Brain microvascular endothelial cell (primary cell): Measurements from ENCODE around the gene DMBT1.

Experiments
- DNase-seq: peaks from one replicate; pipeline ENCODE4 v3.0.0-alpha.2; 2020
- H3K27ac ChIP-seq: fragments of 250-450 bp; sonication (Bioruptor Pico); 2 replicates; pipeline ENCODE4 v1.5.1; 2020; ENCODE audit warnings: mild to moderate bottlenecking, moderate library complexity
- H3K27me3 ChIP-seq: fragments of 250-450 bp; sonication (Bioruptor Pico); replicated peaks from 2 replicates; pipeline ENCODE4 v1.5.1; 2020; ENCODE audit warnings: mild to moderate bottlenecking
- H3K36me3 ChIP-seq: fragments of 250-450 bp; sonication (Bioruptor Pico); replicated peaks from 2 replicates; pipeline ENCODE4 v1.5.1; 2020; ENCODE audit warnings: mild to moderate bottlenecking
- H3K4me3 ChIP-seq: 2 replicates; pipeline ENCODE4 v1.5.1; 2011; ENCODE audit warnings: low read depth, mild to moderate bottlenecking, control low read depth, low read length, moderate library complexity
- in situ Hi-C: cut with HindIII; loops from 2 replicates; pipeline ENCODE4 v1.10.0; 2017; ENCODE audit warnings: low sequenced_read_pairs, low pct_ligation_motif_present
- TF ChIP-seq, protein P1 (sequence below): IDR thresholded peaks from 2 replicates; pipeline ENCODE4 v1.5.1; 2011; ENCODE audit warnings: low read depth, mild to moderate bottlenecking, moderate library complexity, low read length, control low read depth, inconsistent platforms; ENCODE audit errors: missing control alignments

DMBT1 gene

DNA sequence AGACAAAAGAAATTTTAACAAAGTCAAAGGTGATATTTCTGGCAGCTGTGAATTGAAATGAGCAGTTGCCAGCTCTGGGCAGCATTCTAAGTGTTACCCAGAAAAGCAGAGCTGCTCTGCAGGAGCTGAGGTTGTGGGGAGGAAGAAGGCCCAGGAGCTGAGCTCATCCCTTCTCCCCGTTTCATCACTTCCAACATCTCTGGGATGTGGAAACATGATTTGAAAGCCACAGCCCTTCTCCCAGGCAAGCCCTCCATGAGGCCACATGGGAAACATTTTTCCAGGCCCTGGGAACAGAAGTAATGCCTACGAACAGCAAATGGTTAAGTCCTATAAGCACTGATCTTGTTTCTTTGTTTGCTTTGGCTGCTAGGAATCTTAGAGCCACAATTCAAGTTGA is 10.9 kb upstream of the DMBT1 start:
- H3K27me3 ChIP-seq = no peaks in the 10 kb centered on the region
- no peak for DNase-seq
- in situ Hi-C loops = no loop called here
- no peak overlapping the region for H3K4me3 ChIP-seq
- no peaks in the 10 kb centered on the region for H3K36me3 ChIP-seq
- TF ChIP-seq, protein P1, sequence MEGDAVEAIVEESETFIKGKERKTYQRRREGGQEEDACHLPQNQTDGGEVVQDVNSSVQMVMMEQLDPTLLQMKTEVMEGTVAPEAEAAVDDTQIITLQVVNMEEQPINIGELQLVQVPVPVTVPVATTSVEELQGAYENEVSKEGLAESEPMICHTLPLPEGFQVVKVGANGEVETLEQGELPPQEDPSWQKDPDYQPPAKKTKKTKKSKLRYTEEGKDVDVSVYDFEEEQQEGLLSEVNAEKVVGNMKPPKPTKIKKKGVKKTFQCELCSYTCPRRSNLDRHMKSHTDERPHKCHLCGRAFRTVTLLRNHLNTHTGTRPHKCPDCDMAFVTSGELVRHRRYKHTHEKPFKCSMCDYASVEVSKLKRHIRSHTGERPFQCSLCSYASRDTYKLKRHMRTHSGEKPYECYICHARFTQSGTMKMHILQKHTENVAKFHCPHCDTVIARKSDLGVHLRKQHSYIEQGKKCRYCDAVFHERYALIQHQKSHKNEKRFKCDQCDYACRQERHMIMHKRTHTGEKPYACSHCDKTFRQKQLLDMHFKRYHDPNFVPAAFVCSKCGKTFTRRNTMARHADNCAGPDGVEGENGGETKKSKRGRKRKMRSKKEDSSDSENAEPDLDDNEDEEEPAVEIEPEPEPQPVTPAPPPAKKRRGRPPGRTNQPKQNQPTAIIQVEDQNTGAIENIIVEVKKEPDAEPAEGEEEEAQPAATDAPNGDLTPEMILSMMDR = no peak
- H3K27ac ChIP-seq = no peak overlapping the region

DNA sequence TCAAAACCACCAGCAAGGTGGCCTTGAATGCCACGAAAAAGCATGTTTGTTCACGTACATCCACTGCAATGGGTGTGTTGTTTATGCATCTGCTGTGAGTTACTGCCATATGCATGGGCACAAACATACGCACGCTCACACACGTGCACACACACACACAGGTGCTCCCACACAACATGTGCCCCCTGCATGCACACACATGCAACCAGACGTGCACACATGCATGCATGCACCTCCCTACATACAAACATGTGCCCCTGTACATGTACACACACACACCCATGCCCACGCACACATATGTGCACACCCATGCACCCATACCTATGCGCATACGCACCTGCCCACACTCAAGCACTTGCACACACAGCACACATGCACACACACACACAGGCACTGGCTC is 10.1 kb upstream of the DMBT1 start:
- H3K4me3 ChIP-seq = no peak overlapping the region
- TF ChIP-seq, protein P1 = no peak
- in situ Hi-C loops = no loop called here
- H3K27me3 ChIP-seq = no peaks in the 10 kb centered on the region
- DNase-seq = no peak
- no peak overlapping the region for H3K27ac ChIP-seq
- H3K36me3 ChIP-seq = no peaks in the 10 kb centered on the region

DNA sequence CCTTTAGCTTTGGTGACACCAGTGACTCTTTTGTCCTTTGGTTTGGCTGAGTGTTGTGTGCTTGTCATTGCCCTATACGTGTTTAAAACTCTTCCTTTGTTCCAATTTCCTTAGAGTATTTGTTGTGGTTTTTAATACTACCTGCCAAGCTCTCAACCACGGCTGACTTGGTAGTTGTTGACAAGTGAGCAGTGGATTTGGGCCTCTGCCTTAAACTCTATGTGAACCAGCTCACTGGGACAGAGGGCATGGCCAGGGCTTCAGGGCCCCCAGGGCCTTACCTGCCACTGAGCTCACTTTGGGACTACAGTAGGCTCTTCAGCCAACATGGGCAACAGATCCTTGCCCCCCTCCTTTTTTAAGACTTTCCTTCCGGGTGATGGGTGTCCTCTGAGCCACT is 9.6 kb upstream of the DMBT1 start:
- in situ Hi-C loops = no loop called here
- H3K27ac ChIP-seq = no peak overlapping the region
- H3K36me3 ChIP-seq = no peaks in the 10 kb centered on the region
- H3K4me3 ChIP-seq = no peak overlapping the region
- H3K27me3 ChIP-seq = no peaks in the 10 kb centered on the region
- TF ChIP-seq, protein P1 = no peak
- DNase-seq = no peak

DNA sequence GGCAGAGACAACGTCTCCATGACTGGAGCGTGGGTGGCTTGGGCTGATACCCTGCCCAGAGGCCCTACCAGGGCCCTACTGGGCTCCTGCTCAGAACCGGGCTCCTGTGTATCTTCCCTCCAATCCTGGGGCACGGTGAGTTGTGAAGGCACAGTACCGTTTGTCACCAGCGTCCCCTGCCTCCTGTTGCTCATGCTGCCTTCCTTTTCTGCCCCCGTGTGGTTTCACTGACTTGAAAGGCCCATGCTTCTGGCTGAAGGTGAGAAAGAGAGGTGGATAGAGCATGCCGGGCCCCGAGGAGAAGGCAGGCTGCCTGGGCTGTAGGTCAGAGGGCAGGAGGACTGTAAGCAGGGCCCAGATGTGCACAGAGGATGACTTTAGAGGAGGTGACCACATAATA is 9.1 kb upstream of the DMBT1 start:
- Histone ChIP-seq H3K27ac (no peak overlapping the region), H3K27me3 (no peaks in the 10 kb centered on the region), H3K4me3 (no peak overlapping the region), H3K36me3 (no peaks in the 10 kb centered on the region)
- no peak for DNase-seq
- TF ChIP-seq, protein P1 = no peak
- in situ Hi-C loops = no loop called here

DNA sequence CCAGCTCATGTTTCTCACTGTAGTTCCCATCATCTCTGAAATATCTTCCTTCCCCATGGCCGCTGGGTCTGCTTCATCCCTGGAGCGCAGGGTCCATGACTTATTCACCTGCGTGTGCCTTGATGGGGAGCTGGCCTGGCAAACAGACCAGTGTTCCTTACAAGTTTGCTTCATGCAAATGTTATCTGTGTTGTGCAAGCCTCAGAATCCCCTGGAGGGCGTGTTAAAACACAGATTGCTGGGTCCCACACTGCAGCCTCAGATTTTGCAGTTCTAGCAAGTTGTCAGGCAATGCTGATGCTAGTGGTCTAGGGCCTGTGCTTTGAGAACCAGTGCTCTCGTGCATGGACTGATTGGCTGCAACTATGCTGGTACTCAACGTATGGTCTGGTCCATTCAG is 7.2 kb upstream of the DMBT1 start:
- H3K36me3 ChIP-seq = no peaks in the 10 kb centered on the region
- TF ChIP-seq, protein P1 = no peak
- H3K4me3 ChIP-seq = no peak overlapping the region
- DNase-seq = no peak
- in situ Hi-C loops = no loop called here
- no peaks in the 10 kb centered on the region for H3K27me3 ChIP-seq
- no peak overlapping the region for H3K27ac ChIP-seq
